Measurements from ENCODE around the gene ACSBG1. TPM values are rescaled to one million over a fixed set of nuclear protein-coding genes. Genes with fewer than 3 reads are reported as not detected.

ACSBG1 gene
- total and polyA plus RNA-seq, 10 of the 15 experiments (the other 5 are each of a cell fraction or from before 2014, with no cell fraction given): 0.11 to 0.75 (median 0.42) TPM

- Histone ChIP-seq H3K9ac (ENCODE audit: control insufficient read depth, insufficient read depth, low read length) (no peak overlapping the region), H2AFZ (ENCODE audit: control insufficient read depth, low read depth, low read length) (no peak overlapping the region), H3K36me3 (ENCODE audit: control insufficient read depth in 2 of 2, insufficient read depth in 2 of 2, low read length in 1 of 2) (no peaks in the 10 kb centered on the region), H3K4me2 (ENCODE audit: control insufficient read depth, insufficient read depth) (no peak overlapping the region), H3K9me3 (replicated peaks; ENCODE audit: control insufficient read depth, insufficient read depth, low read length) (no peaks in the 10 kb centered on the region), H3K27ac (ENCODE audit: control insufficient read depth, insufficient read depth) (no peak overlapping the region), H4K20me1 (ENCODE audit: control insufficient read depth, insufficient read depth) (no peaks in the 10 kb centered on the region), H3K4me1 (ENCODE audit: control insufficient read depth, insufficient read depth, low read length) (no peaks in the 10 kb centered on the region), H3K79me2 (ENCODE audit: control insufficient read depth, insufficient read depth, low read length) (no peaks in the 10 kb centered on the region), H3K4me3 (no peak overlapping the region), H3K27me3 (replicated peaks in 1 of 2; ENCODE audit: control insufficient read depth in 2 of 2, insufficient read depth in 2 of 2, low read length in 1 of 2) (no peaks in the 10 kb centered on the region; a peak in 1 of 4 replicates)
- ChIA-PET POLR2A (no interaction called here), RAD21 (ENCODE audit: unreplicated experiment) (interaction anchor here (0.8 kb wide), 1 partner anchor 10 kb away, joined by 7 read pairs; no protein-coding TSS in a partner anchor), SMC1A (ENCODE audit: uncharacterized antibody, unreplicated experiment) (interaction anchor here (1.1 kb wide), 1 partner anchor 10 kb away, joined by 5 read pairs; no protein-coding TSS in a partner anchor), CTCF (interaction anchor here (0.7 to 2.3 kb wide), 3 partner anchors 9 to 37 kb away, joined by 3 to 14 read pairs (median 5); no protein-coding TSS in a partner anchor)
- DNase-seq (ENCODE audit: low read depth, low spot score) (no peak), ATAC-seq (no peak), FAIRE-seq (no peak)
- intact Hi-C loops (cut with micrococcal nuclease; ENCODE audit: unreplicated experiment) (no loop called here), in situ Hi-C loops (cut with MboI) (no loop called here)
- no peak for TF ChIP-seq NR2C2 (IDR thresholded peaks at IDR 0.05; ENCODE audit: borderline replicate concordance, control insufficient read depth, insufficient read length, low read depth)
- TF ChIP-seq NR2F1 (conservative IDR thresholded peaks at IDR 0.05): no peak
- no peak for TF ChIP-seq EZH2 (IDR thresholded peaks at IDR 0.05; ENCODE audit: borderline replicate concordance, control insufficient read depth, low read depth, low read length)
- no peak for TF ChIP-seq ZNF384 (IDR thresholded peaks at IDR 0.05; ENCODE audit: borderline replicate concordance, low read depth, low read length)
- 70% methylated on average over 10 of the region's 10 CpGs for WGBS (ENCODE audit: insufficient coverage, insufficient replicate concordance, low lambda C conversion rate, missing lambda C conversion rate)
- no TSS peak for BruUV-seq (replicated peaks)
Measured at GRCh38 chr15:78205856-78206255, 28.5 kb downstream of the ACSBG1 start.

GRCh38 chr15:78205337-78205736 is 29.0 kb downstream of the ACSBG1 start:
- no peak overlapping the region for H3K9ac ChIP-seq (ENCODE audit: control insufficient read depth, insufficient read depth, low read length)
- 24% methylated on average over 1 of the region's 1 CpG for WGBS (ENCODE audit: insufficient coverage, insufficient replicate concordance, low lambda C conversion rate, missing lambda C conversion rate)
- intact Hi-C loops (cut with micrococcal nuclease; ENCODE audit: unreplicated experiment): no loop called here
- H3K27ac ChIP-seq (ENCODE audit: control insufficient read depth, insufficient read depth): no peak overlapping the region
- H3K79me2 ChIP-seq (ENCODE audit: control insufficient read depth, insufficient read depth, low read length): no peaks in the 10 kb centered on the region
- ChIA-PET CTCF (interaction anchor here (0.7 to 2.3 kb wide), 6 partner anchors 9 to 246 kb away, joined by 3 to 14 read pairs (median 4); no protein-coding TSS in a partner anchor), SMC1A (ENCODE audit: uncharacterized antibody, unreplicated experiment) (interaction anchor here (1.1 kb wide), 1 partner anchor 10 kb away, joined by 5 read pairs; no protein-coding TSS in a partner anchor), POLR2A (interaction anchor here (1.0 kb wide), 1 partner anchor 10 kb away, joined by 3 read pairs; no protein-coding TSS in a partner anchor), RAD21 (ENCODE audit: unreplicated experiment) (interaction anchor here (0.8 kb wide), 1 partner anchor 9 kb away, joined by 7 read pairs; no protein-coding TSS in a partner anchor)
- in situ Hi-C loops (cut with MboI): no loop called here
- H3K36me3 ChIP-seq (ENCODE audit: control insufficient read depth in 2 of 2, insufficient read depth in 2 of 2, low read length in 1 of 2): no peaks in the 10 kb centered on the region
- no peaks in the 10 kb centered on the region; a peak in 1 of 4 replicates for H3K27me3 ChIP-seq (replicated peaks in 1 of 2; ENCODE audit: control insufficient read depth in 2 of 2, insufficient read depth in 2 of 2, low read length in 1 of 2)
- TF ChIP-seq POLR2AphosphoS2 (IDR thresholded peaks at IDR 0.05; ENCODE audit: low read depth, low read length) (no peak), IKZF2 (IDR thresholded peaks at IDR 0.05) (no peak), CHD1 (IDR thresholded peaks at IDR 0.05; ENCODE audit: low read depth, low read length) (no peak), KDM1A (IDR thresholded peaks at IDR 0.05; ENCODE audit: borderline replicate concordance) (no peak), EZH2 (IDR thresholded peaks at IDR 0.05; ENCODE audit: borderline replicate concordance, control insufficient read depth, low read depth, low read length) (no peak), CBX5 (IDR thresholded peaks at IDR 0.05; ENCODE audit: low read depth) (no peak), BHLHE40 (IDR thresholded peaks at IDR 0.05; ENCODE audit: borderline replicate concordance in 1 of 2, low read depth in 2 of 2, low read length in 1 of 2) (no peak), CREB1 (IDR thresholded peaks at IDR 0.05; ENCODE audit: low read depth) (no peak), STAT1 (conservative IDR thresholded peaks at IDR 0.05) (no peak), SMAD5 (IDR thresholded peaks at IDR 0.05; ENCODE audit: low read depth) (no peak), HSF1 (IDR thresholded peaks at IDR 0.05; ENCODE audit: low read depth, low read length) (no peak), EGR1 (IDR thresholded peaks at IDR 0.05; ENCODE audit: borderline replicate concordance in 1 of 2, low read depth in 2 of 2, low read length in 2 of 2) (no peak), SMC3 (IDR thresholded peaks at IDR 0.05; ENCODE audit: borderline replicate concordance, low read length) (no peak), ZNF217 (IDR thresholded peaks at IDR 0.05) (no peak)
- no TSS peak for BruUV-seq (replicated peaks)
- no peak overlapping the region for H3K4me3 ChIP-seq
- no peak for ATAC-seq
- H3K4me2 ChIP-seq (ENCODE audit: control insufficient read depth, insufficient read depth): no peak overlapping the region
- no peaks in the 10 kb centered on the region for H4K20me1 ChIP-seq (ENCODE audit: control insufficient read depth, insufficient read depth)
- DNase-seq (ENCODE audit: low read depth, low spot score): no peak
- no peak overlapping the region for H2AFZ ChIP-seq (ENCODE audit: control insufficient read depth, low read depth, low read length)
- no peak for FAIRE-seq
- no peaks in the 10 kb centered on the region for H3K9me3 ChIP-seq (replicated peaks; ENCODE audit: control insufficient read depth, insufficient read depth, low read length)
- H3K4me1 ChIP-seq (ENCODE audit: control insufficient read depth, insufficient read depth, low read length): no peaks in the 10 kb centered on the region

Data from GM12878 (cell line).